ENCODE data around the gene LRRC25.

GRCh38 chr19:18426416-18426767 lies 29.0 kb upstream of the LRRC25 start:
- TF ChIP-seq CTCF (IDR thresholded peaks at IDR 0.05; ENCODE audit: low read depth, low read length) (no peak), POLR2A (IDR thresholded peaks at IDR 0.05; ENCODE audit: extremely low read depth, insufficient read length) (no peak), MYC (IDR thresholded peaks at IDR 0.05; ENCODE audit: low read depth, low read length) (no peak)
